Stomach smooth muscle (tissue), 2 donors: ENCODE results near the gene WFDC1.
A peak's percentile ranks its signal among the peaks of the same experiment; 100 is the strongest.

ENCODE experiments used
- H3K27ac ChIP-seq: one replicate; pipeline ENCODE4 v1.7.0; 2013; ENCODE audit warnings: mild to moderate bottlenecking, low read length, inconsistent platforms
- H3K27me3 ChIP-seq, 2 donors: one replicate each; pipeline ENCODE4 v1.7.0; 2013; ENCODE audit warnings: low read length in 2 of 2; ENCODE audit not compliant: insufficient read depth in 2 of 2, control insufficient read depth in 1 of 2
- H3K36me3 ChIP-seq, 2 donors: one replicate each; pipeline ENCODE4 v1.7.0; 2013; ENCODE audit warnings: low read length in 2 of 2; ENCODE audit not compliant: control insufficient read depth in 2 of 2, insufficient read depth in 2 of 2
- H3K4me1 ChIP-seq: one replicate; pipeline ENCODE4 v1.7.0; 2013; ENCODE audit warnings: low read length; ENCODE audit not compliant: control insufficient read depth, insufficient read depth
- H3K4me3 ChIP-seq, 2 donors: one replicate each; pipeline ENCODE4 v1.7.0; 2013; ENCODE audit warnings: low read length in 2 of 2
- H3K9ac ChIP-seq, 2 donors: one replicate each; pipeline ENCODE4 v1.7.0; 2013; ENCODE audit warnings: low read length in 2 of 2, mild to moderate bottlenecking in 1 of 2
- H3K9me3 ChIP-seq, 2 donors: one replicate each; pipeline ENCODE4 v1.7.0; 2013; ENCODE audit warnings: low read length in 2 of 2; ENCODE audit not compliant: control insufficient read depth in 2 of 2
- donor health status: healthy.
- donor health status: Pancreatic carcinoma.

Gene WFDC1, protein sequence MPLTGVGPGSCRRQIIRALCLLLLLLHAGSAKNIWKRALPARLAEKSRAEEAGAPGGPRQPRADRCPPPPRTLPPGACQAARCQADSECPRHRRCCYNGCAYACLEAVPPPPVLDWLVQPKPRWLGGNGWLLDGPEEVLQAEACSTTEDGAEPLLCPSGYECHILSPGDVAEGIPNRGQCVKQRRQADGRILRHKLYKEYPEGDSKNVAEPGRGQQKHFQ

DNA sequence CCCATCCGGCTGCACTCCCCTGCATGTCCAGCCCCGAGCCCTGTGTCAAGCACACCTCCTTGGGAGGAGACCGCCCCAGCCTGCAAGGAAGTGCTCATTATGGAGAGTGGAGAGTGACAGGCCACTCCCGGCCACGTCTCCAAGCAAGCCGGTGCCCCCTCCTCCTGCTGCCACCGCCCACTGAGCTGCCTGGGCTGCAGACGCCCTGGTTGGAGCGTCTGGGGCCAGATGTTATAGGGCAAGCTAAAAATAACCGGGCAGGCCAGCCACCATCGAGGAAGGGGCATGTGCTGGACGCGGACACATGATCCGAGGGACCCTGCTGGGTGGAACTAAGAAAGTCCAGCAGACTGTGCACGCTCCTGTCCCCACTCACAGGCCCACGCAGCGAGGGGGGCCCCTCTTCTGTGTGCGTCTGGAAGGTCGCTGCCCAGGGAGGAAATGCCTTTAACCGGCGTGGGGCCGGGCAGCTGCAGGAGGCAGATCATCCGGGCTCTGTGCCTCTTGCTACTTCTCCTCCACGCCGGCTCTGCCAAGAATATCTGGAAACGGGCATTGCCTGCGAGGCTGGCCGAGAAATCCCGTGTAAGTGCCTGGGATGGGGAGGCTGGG lies at the start of gene WFDC1:
WFDC1 (plus strand) TSS at position 348 of the 612 bp plus-strand sequence; CDS start at position 442, 94 bp downstream.
- H3K4me1 ChIP-seq: peaks cover 33% of the 10 kb centered on the region
- H3K27ac ChIP-seq: peak within 1 kb of the TSS; percentile 46
- no peaks in the 10 kb centered on the region for H3K36me3 ChIP-seq
- H3K9ac ChIP-seq: peak within 1 kb of the TSS in 1 of 2 donors; percentile 62
- H3K9me3 ChIP-seq: no peaks in the 10 kb centered on the region
- peak within 1 kb of the TSS in 1 of 2 donors; percentile 67 for H3K4me3 ChIP-seq
- peaks cover 25 to 33% of the 10 kb centered on the region in 2 donors for H3K27me3 ChIP-seq

DNA sequence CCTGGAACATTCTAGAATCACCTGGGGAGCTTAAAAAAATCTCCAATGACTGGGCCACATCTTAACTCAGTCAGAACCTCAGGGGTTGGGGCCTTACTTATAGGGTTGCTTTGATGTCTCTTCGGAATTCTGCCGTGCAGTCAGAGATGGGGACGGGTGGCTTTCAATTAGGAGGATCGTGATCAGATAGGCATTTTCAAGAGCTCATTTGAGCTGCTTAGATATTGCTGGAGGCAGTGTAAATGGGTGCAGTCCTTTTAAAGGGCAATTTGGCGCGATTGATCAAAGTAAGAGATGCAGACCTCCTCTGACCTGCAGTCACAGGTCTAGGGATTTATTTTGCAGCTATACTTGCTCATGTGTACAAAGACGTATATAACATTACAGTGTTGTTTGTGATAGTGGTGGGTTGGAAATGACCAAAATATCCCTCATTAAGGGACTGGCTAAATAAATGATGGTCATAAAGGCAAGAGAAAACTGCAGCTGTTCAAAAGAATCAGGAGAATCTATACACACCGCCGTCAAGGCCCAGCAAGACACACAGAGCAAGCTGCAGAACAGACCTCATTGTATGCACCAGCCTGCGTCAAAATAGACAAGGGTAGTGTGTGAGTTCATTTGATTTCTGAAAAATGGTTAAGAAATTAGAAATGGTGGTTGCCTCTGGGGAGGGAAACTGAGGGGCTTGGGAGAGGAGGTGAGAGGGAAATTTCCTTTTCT lies 48.6 kb upstream of the WFDC1 start:
- Histone ChIP-seq H3K9me3 (peaks cover 5 to 11% of the 10 kb centered on the region in 2 donors), H3K9ac (no peak overlapping the region), H3K4me3 (no peak overlapping the region), H3K36me3 (no peaks in the 10 kb centered on the region), H3K4me1 (no peaks in the 10 kb centered on the region), H3K27ac (no peak overlapping the region), H3K27me3 (peaks cover 0 to 12% of the 10 kb centered on the region in 2 donors)

DNA sequence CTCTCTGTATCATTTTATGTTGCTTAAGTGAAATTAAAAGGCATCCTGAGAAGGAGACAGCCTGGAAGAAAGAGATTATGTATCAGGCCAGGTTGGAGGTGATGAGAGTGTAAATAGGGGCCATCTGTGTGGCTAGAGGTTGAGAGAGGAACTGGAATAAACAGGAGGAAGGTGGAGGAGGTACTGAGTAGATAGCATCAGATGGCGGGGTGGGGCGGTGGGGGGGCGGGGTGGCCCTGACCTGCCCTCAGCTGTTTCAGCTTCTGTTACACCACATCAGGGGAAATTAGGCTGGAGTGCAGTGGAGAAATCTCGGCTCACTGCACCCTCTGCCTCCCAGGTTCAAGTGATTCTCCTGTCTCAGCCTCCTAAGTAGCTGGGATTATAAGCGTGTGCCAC lies 48.0 kb upstream of the WFDC1 start:
- H3K9me3 ChIP-seq: peaks cover 5 to 11% of the 10 kb centered on the region in 2 donors
- no peaks in the 10 kb centered on the region for H3K36me3 ChIP-seq
- no peak overlapping the region for H3K9ac ChIP-seq
- H3K27me3 ChIP-seq: peaks cover 0 to 12% of the 10 kb centered on the region in 2 donors
- no peak overlapping the region for H3K4me3 ChIP-seq
- H3K27ac ChIP-seq: no peak overlapping the region
- H3K4me1 ChIP-seq: no peaks in the 10 kb centered on the region

DNA sequence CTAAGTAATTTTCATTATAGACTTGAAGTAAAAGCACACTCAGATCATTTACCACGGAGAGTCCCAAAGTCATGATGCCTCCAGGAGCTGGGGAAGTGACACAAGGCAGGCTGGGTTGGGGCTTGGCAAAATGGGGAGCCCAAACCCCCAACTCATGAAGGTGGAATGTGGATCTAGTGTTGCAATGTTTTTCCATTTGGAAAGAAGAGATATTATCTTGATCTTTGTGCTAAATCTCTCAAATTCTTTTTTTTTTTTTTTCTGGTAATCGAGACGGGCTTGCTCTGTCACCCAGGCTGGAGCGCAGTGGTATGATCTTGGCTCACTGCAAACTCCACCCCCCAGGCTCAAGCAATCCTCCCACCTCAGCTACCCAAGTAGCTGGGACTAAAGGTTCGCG lies 47.3 kb upstream of the WFDC1 start:
- peaks cover 5 to 11% of the 10 kb centered on the region in 2 donors for H3K9me3 ChIP-seq
- no peaks in the 10 kb centered on the region for H3K36me3 ChIP-seq
- no peak overlapping the region for H3K27ac ChIP-seq
- no peaks in the 10 kb centered on the region for H3K4me1 ChIP-seq
- peaks cover 0 to 12% of the 10 kb centered on the region in 2 donors for H3K27me3 ChIP-seq
- H3K9ac ChIP-seq: no peak overlapping the region
- no peak overlapping the region for H3K4me3 ChIP-seq

DNA sequence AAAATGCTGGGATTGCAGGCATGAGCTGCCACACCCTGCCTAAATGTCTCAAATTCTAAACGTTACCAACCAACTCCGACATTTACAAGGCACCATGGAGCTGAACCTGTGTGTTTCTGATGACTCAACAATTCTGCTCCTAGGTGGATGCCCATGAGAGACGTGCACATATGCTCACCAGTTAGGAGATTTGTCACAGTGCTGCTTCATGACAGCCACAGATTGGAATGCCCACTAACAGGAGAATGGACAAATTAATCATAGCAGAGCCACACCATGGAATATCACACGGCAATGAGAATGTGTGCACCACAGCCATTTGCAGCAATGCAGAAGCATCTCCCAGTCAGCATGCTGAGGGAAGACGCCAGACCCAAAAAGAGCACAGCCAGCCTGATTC lies 46.8 kb upstream of the WFDC1 start:
- no peak overlapping the region for H3K27ac ChIP-seq
- H3K9me3 ChIP-seq: peaks cover 5 to 11% of the 10 kb centered on the region in 2 donors
- peaks cover 0 to 8% of the 10 kb centered on the region in 2 donors for H3K27me3 ChIP-seq
- H3K4me3 ChIP-seq: no peak overlapping the region
- H3K36me3 ChIP-seq: no peaks in the 10 kb centered on the region
- no peak overlapping the region for H3K9ac ChIP-seq
- no peaks in the 10 kb centered on the region for H3K4me1 ChIP-seq

DNA sequence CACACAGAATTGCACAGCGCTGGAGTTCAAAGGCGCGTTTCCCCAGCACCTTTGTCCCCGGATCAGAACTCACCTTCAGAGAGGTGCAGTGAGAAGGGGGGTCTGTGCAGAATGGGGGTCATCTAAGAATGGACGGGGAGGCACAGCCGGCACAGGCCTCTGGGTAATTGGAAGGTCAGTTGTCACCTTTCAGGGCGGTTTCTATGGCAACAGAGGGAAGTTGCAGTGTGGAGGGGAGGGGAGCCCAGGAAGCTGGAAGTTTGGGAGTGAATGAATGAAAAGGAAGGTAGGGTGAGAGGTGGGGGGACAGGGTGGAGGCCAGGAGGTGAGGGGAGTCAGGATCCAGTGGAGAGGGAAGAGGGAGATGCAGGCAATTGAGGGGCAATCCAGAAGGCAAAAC lies 42.5 kb upstream of the WFDC1 start:
- Histone ChIP-seq H3K36me3 (no peaks in the 10 kb centered on the region), H3K4me1 (no peaks in the 10 kb centered on the region), H3K27me3 (peaks cover 0 to 8% of the 10 kb centered on the region in 2 donors), H3K9ac (no peak overlapping the region), H3K27ac (no peak overlapping the region), H3K9me3 (peaks cover 0 to 5% of the 10 kb centered on the region in 2 donors), H3K4me3 (no peak overlapping the region)

DNA sequence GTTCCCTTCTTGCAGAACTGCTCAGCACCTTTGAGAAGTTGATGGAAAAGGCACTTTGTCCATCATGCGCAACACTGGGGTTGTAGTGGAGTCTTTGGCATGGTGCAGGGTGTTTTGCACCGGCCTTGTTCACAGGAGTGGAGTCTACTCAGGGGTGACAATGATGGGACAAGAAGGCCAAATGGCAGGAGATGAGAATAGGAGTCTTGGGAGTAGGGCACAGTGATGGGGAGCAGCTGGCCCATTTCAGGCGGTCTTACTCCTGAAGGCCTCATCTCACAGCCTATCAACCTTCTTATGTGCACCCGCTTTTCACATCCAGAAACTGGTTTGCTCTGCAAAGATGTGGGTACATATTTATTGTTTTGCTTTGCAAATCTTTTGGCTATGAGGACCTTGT lies 41.5 kb upstream of the WFDC1 start:
- Histone ChIP-seq H3K4me3 (no peak overlapping the region), H3K36me3 (no peaks in the 10 kb centered on the region), H3K27me3 (peaks cover 0 to 8% of the 10 kb centered on the region in 2 donors), H3K4me1 (no peaks in the 10 kb centered on the region), H3K27ac (no peak overlapping the region), H3K9me3 (peaks cover 0 to 5% of the 10 kb centered on the region in 2 donors), H3K9ac (no peak overlapping the region)

DNA sequence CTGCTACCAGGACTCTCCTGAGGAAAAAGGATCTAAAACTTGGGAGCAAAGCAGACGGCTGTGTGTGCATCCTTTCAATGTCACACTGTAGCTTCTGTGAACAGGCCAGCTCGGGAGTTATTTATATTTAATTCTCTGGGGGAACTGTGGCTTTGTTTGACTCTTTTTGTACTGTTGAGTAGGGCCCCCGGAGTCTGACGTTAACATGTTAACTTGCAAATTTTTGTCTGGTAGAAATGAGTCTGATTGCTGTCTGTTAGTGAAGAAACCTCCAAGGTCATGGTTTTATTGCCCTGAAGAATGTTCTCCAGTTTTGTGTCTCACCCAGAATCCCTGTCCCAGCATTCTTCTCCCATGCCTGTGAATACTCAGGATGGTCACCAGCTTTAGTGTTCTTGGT lies 40.6 kb upstream of the WFDC1 start:
- Histone ChIP-seq H3K27ac (no peak overlapping the region), H3K9ac (no peak overlapping the region), H3K27me3 (peaks cover 0 to 8% of the 10 kb centered on the region in 2 donors), H3K9me3 (peaks cover 0 to 6% of the 10 kb centered on the region in 2 donors), H3K36me3 (no peaks in the 10 kb centered on the region), H3K4me3 (no peak overlapping the region), H3K4me1 (no peaks in the 10 kb centered on the region)

DNA sequence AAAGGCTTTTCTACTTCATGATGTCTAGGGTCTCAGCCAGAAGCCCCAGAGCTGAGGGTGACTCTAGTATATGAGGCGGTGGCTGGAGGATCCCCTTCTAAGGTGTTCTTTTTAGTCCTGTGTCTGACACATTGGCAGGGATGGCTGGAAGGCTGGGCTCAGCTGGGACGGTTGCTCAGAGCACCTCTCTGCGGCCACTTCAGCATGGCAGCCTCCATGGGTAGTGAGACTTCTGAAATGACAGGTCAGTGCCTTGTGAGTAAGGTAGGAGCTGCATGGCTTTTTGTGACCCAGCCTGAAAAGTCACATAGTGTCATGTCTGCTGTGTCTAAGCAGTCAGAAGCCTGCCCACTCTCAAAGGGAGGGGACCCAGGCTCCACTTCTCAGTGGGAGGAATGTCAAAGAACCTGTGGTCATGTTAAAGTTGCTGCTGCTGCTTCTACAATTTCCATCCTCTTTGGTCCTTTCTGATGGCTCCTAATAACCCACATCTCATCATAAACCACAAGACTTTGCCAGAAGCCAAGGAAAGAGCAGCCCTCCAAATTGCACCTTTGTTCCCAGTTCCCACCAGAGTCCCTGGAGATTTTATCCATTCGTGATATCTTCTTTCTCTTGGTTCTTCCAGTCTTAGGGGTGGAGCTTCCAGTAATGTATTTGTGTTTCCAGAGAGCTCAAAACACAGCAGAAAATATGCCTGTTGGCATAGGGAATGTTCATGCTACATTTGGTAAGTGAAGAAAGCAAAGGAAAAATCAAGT lies 39.4 kb upstream of the WFDC1 start:
- H3K4me3 ChIP-seq: no peak overlapping the region
- peaks cover 0 to 9% of the 10 kb centered on the region in 2 donors for H3K9me3 ChIP-seq
- H3K27ac ChIP-seq: no peak overlapping the region
- no peaks in the 10 kb centered on the region for H3K4me1 ChIP-seq
- H3K27me3 ChIP-seq: peaks cover 0 to 5% of the 10 kb centered on the region in 2 donors
- no peaks in the 10 kb centered on the region for H3K36me3 ChIP-seq
- no peak overlapping the region for H3K9ac ChIP-seq

DNA sequence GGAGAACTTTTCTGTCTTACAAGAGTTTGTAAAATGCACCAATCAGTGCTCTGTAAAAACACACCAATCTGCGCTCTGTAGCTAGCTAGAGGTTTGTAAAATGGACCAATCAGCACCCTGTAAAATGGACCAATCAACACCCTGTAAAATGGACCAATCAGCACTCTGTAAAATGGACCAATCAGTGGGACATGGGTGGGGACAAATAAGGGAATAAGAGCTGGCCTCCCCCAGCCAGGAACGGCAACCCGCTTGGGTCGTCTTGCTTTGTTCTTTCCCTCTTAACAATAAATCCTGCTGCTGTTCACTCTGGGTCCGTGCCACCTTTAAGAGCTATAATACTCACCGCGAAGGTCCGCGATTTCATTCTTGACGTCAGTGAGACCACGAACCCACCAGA lies 36.4 kb upstream of the WFDC1 start:
- Histone ChIP-seq H3K4me1 (no peaks in the 10 kb centered on the region), H3K9ac (no peak overlapping the region), H3K36me3 (no peaks in the 10 kb centered on the region), H3K4me3 (no peak overlapping the region), H3K9me3 (peaks cover 0 to 9% of the 10 kb centered on the region in 2 donors), H3K27ac (no peak overlapping the region), H3K27me3 (peaks cover 2 to 11% of the 10 kb centered on the region in 2 donors)
